GM23338 (cell line): ENCODE measurements around the gene CSTPP1.
"Not testable (repeated sequence)": the region's sequence is repeated elsewhere in the genome, so short reads cannot be mapped to it uniquely, and the experiment has no call there.

Source experiments
- CREB1 ChIP-seq: fragments of 250-450 bp; sonication (Bioruptor Pico); IDR thresholded peaks from 2 replicates; pipeline ENCODE4 v1.5.0; 2020; ENCODE audit warnings: low read depth, mild to moderate bottlenecking, moderate library complexity
- EZH2 ChIP-seq: fragments of 200-600 bp; sonication (generic); IDR thresholded peaks from one replicate; pipeline ENCODE4 v1.8.0; 2017; ENCODE audit warnings: antibody characterized with exemption, mild to moderate bottlenecking, low read depth; ENCODE audit not compliant: unreplicated experiment
- EZH2phosphoT487 ChIP-seq: fragments of 200-600 bp; sonication (generic); IDR thresholded peaks from one replicate; pipeline ENCODE4 v1.8.1; 2018; ENCODE audit warnings: antibody characterized with exemption; ENCODE audit not compliant: unreplicated experiment
- JUNB ChIP-seq: IDR thresholded peaks from one replicate; pipeline ENCODE4 v1.6.1; 2016; ENCODE audit warnings: antibody characterized with exemption; ENCODE audit not compliant: unreplicated experiment
- TF ChIP-seq, protein P1 (sequence below), 2 experiments: fragments of 200-600 bp in 1 of 2; sonication (generic) in 1 of 2; conservative IDR thresholded peaks; 2 replicates each; pipeline versions ENCODE4 v1.5.1 to v1.6.1; 2016 to 2017; ENCODE audit warnings: antibody characterized with exemption in 2 of 2, low read depth in 2 of 2, mild to moderate bottlenecking in 2 of 2, moderate library complexity in 1 of 2

DNA sequence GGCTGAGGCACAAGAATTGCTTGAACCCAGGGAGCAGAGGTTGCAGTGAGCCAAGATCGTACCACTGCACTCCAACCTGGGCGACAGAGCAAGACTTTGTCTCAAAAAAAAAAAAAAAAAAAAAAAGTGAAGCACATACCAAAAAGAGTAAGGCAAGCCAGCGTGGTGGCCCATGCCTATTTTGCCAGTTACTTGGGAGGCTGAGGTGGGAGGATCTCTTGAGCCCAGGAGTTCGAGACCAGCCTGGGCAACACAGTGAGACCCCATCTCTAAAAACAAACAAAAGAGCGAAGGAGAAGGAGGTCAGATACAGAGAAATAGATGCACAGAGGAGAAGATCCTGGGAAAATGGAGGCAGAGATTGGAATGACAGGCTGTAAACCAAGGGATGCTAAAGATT, 270.0 kb downstream of the CSTPP1 start:
- TF ChIP-seq, protein P1, sequence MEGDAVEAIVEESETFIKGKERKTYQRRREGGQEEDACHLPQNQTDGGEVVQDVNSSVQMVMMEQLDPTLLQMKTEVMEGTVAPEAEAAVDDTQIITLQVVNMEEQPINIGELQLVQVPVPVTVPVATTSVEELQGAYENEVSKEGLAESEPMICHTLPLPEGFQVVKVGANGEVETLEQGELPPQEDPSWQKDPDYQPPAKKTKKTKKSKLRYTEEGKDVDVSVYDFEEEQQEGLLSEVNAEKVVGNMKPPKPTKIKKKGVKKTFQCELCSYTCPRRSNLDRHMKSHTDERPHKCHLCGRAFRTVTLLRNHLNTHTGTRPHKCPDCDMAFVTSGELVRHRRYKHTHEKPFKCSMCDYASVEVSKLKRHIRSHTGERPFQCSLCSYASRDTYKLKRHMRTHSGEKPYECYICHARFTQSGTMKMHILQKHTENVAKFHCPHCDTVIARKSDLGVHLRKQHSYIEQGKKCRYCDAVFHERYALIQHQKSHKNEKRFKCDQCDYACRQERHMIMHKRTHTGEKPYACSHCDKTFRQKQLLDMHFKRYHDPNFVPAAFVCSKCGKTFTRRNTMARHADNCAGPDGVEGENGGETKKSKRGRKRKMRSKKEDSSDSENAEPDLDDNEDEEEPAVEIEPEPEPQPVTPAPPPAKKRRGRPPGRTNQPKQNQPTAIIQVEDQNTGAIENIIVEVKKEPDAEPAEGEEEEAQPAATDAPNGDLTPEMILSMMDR (conservative IDR thresholded peaks at IDR 0.05; ENCODE audit: low read depth in 2 of 2) = not testable (repeated sequence)
- TF ChIP-seq EZH2, CREB1, EZH2phosphoT487, JUNB: not testable (repeated sequence)
